ENCODE results near the gene SLC45A2.
"Not testable (repeated sequence)": the region's sequence is repeated elsewhere in the genome, so short reads cannot be mapped to it uniquely, and the experiment has no call there.

Gene SLC45A2, protein sequence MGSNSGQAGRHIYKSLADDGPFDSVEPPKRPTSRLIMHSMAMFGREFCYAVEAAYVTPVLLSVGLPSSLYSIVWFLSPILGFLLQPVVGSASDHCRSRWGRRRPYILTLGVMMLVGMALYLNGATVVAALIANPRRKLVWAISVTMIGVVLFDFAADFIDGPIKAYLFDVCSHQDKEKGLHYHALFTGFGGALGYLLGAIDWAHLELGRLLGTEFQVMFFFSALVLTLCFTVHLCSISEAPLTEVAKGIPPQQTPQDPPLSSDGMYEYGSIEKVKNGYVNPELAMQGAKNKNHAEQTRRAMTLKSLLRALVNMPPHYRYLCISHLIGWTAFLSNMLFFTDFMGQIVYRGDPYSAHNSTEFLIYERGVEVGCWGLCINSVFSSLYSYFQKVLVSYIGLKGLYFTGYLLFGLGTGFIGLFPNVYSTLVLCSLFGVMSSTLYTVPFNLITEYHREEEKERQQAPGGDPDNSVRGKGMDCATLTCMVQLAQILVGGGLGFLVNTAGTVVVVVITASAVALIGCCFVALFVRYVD

DNA sequence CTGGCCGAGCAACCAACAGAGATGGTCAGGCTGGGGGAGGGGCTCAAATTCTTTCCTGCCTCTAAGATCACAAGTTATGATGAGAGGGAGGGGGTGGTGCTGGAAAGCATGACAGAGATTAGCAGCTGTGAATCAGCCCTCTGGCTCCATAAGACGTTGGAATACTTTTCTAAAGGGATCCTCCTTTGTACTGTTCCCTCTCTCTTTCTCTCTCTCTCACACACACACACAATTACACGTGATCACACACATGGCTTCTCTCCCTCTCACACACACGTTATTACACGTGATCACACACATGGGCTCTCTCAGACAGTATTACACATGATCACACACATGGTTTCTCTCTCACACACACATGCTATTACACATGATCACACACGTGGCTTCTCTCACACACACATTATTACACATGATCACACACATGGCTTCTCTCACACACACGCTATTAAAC lies at the start of gene SLC45A2:
SLC45A2 (minus strand) TSS at position 23 of the 454 bp plus-strand sequence. CDS start 110 bp downstream, outside the sequence.
- Histone ChIP-seq H3K4me2 (ENCODE audit: insufficient read depth, low read length) (no peak within 1 kb of the TSS), H3K9ac (ENCODE audit: low read depth, low read length) (no peak within 1 kb of the TSS), H3K4me3 (ENCODE audit: low read depth in 1 of 2, low read length in 2 of 2) (no peak within 1 kb of the TSS), H2AFZ (ENCODE audit: low read depth, low read length) (no peak within 1 kb of the TSS), H4K20me1 (ENCODE audit: insufficient read depth, low read length) (no peaks in the 10 kb centered on the region), H3K27me3 (ENCODE audit: insufficient read depth, low read length, poor library complexity) (no peaks in the 10 kb centered on the region), H3K79me2 (ENCODE audit: insufficient read depth, low read length) (no peaks in the 10 kb centered on the region), H3K27ac (ENCODE audit: low read length) (no peak within 1 kb of the TSS), H3K4me1 (ENCODE audit: insufficient read depth, low read length) (no peaks in the 10 kb centered on the region), H3K36me3 (ENCODE audit: insufficient read depth, low read length) (peaks cover 23% of the 10 kb centered on the region), H3K9me3 (ENCODE audit: insufficient read depth, low read length, severe bottlenecking) (peaks cover 8% of the 10 kb centered on the region)
- ATAC-seq (ENCODE audit: insufficient read depth, low read depth) (no peak), DNase-seq (no peak)
- no peak for TF ChIP-seq EZH2 (IDR thresholded peaks at IDR 0.05; ENCODE audit: borderline replicate concordance, low read depth, low read length, severe bottlenecking)
- TF ChIP-seq, protein P1, sequence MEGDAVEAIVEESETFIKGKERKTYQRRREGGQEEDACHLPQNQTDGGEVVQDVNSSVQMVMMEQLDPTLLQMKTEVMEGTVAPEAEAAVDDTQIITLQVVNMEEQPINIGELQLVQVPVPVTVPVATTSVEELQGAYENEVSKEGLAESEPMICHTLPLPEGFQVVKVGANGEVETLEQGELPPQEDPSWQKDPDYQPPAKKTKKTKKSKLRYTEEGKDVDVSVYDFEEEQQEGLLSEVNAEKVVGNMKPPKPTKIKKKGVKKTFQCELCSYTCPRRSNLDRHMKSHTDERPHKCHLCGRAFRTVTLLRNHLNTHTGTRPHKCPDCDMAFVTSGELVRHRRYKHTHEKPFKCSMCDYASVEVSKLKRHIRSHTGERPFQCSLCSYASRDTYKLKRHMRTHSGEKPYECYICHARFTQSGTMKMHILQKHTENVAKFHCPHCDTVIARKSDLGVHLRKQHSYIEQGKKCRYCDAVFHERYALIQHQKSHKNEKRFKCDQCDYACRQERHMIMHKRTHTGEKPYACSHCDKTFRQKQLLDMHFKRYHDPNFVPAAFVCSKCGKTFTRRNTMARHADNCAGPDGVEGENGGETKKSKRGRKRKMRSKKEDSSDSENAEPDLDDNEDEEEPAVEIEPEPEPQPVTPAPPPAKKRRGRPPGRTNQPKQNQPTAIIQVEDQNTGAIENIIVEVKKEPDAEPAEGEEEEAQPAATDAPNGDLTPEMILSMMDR (IDR thresholded peaks at IDR 0.05; ENCODE audit: borderline replicate concordance, extremely low read depth, low read length, poor library complexity, severe bottlenecking): no peak

DNA sequence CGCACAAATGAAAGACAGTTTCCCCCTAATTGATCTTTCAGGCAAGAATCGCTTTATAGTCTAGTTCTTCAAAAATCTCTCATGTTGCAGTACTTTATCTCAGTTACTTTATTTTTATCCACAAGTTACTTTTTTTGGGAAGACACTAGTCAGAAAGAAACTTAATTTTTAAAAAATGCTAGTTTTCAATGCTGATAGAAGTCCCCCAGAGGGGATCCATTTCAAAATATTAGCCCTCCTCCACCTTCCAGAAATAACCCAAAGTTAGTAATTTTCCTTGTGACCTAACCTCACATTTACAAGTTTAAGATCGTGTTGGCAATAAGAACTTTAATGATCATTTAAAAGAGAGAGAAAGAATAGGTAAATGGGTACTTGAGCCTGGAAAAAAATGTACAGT lies 47.5 kb upstream of the SLC45A2 start:
- H3K9ac ChIP-seq (ENCODE audit: low read depth, low read length): no peak overlapping the region
- no peak for TF ChIP-seq EZH2 (IDR thresholded peaks at IDR 0.05; ENCODE audit: borderline replicate concordance, low read depth, low read length, severe bottlenecking)
- TF ChIP-seq, protein P1 (IDR thresholded peaks at IDR 0.05; ENCODE audit: borderline replicate concordance, extremely low read depth, low read length, poor library complexity, severe bottlenecking): no peak
- no peak overlapping the region for H2AFZ ChIP-seq (ENCODE audit: low read depth, low read length)
- no peaks in the 10 kb centered on the region for H3K4me1 ChIP-seq (ENCODE audit: insufficient read depth, low read length)
- ATAC-seq (ENCODE audit: insufficient read depth, low read depth) (no peak), DNase-seq (no peak)
- no peaks in the 10 kb centered on the region for H3K27me3 ChIP-seq (ENCODE audit: insufficient read depth, low read length, poor library complexity)
- no peaks in the 10 kb centered on the region for H3K9me3 ChIP-seq (ENCODE audit: insufficient read depth, low read length, severe bottlenecking)
- H3K4me2 ChIP-seq (ENCODE audit: insufficient read depth, low read length): no peak overlapping the region
- no peaks in the 10 kb centered on the region for H3K79me2 ChIP-seq (ENCODE audit: insufficient read depth, low read length)
- no peak overlapping the region for H3K27ac ChIP-seq (ENCODE audit: low read length)
- no peak overlapping the region for H3K4me3 ChIP-seq (ENCODE audit: low read depth in 1 of 2, low read length in 2 of 2)
- peaks cover 3% of the 10 kb centered on the region; the same call in 1 of the 2 replicates for H3K36me3 ChIP-seq (ENCODE audit: insufficient read depth, low read length)
- H4K20me1 ChIP-seq (ENCODE audit: insufficient read depth, low read length): no peaks in the 10 kb centered on the region

DNA sequence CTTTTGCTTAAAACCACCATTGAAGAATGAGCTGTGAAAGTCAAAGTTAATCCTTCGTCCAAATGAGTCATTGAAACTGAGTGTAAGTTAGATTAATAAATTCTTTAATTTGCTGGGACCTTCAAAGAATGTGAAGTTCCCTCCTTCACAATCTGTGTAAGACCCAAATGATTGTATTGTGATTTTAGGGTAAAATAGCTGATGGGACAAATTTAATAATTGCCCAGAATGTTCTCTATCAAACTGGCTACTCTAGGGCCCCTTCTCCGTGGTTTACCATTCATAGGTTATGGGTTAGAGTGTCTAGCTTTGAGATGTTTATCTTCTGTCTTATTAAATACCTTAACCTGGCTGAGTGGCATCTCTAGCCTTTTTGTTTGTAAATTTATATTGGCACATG lies 46.6 kb upstream of the SLC45A2 start:
- H3K9ac ChIP-seq (ENCODE audit: low read depth, low read length): no peak overlapping the region
- no peaks in the 10 kb centered on the region for H4K20me1 ChIP-seq (ENCODE audit: insufficient read depth, low read length)
- peaks cover 3% of the 10 kb centered on the region; the same call in 1 of the 2 replicates for H3K36me3 ChIP-seq (ENCODE audit: insufficient read depth, low read length)
- H3K27ac ChIP-seq (ENCODE audit: low read length): no peak overlapping the region
- no peak overlapping the region for H2AFZ ChIP-seq (ENCODE audit: low read depth, low read length)
- TF ChIP-seq EZH2 (IDR thresholded peaks at IDR 0.05; ENCODE audit: borderline replicate concordance, low read depth, low read length, severe bottlenecking): no peak
- no peak for ATAC-seq (ENCODE audit: insufficient read depth, low read depth)
- H3K27me3 ChIP-seq (ENCODE audit: insufficient read depth, low read length, poor library complexity): no peaks in the 10 kb centered on the region
- no peaks in the 10 kb centered on the region for H3K9me3 ChIP-seq (ENCODE audit: insufficient read depth, low read length, severe bottlenecking)
- H3K4me1 ChIP-seq (ENCODE audit: insufficient read depth, low read length): no peaks in the 10 kb centered on the region
- H3K79me2 ChIP-seq (ENCODE audit: insufficient read depth, low read length): no peaks in the 10 kb centered on the region
- H3K4me3 ChIP-seq (ENCODE audit: low read depth in 1 of 2, low read length in 2 of 2): no peak overlapping the region
- DNase-seq: no peak
- H3K4me2 ChIP-seq (ENCODE audit: insufficient read depth, low read length): no peak overlapping the region

DNA sequence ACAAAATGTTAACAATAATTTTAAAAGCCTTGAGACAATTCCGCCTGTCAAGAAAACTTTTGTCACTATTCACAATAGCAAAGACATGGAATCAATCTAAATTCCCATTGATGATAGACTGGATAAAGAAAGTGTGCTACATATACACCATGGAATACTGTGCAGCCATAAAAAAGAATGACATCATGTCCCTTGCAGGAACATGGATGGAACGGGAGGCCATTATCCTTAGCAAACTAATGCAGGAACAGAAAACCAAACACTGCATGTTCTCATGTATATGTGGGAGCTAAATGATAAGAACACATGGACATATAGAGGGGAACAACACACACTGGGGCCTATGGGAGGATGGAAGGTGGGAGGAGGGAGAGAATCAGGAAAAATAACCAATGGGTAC lies 46.1 kb upstream of the SLC45A2 start:
- H3K9ac ChIP-seq (ENCODE audit: low read depth, low read length); DNase-seq; H3K27ac ChIP-seq (ENCODE audit: low read length); H3K27me3 ChIP-seq (ENCODE audit: insufficient read depth, low read length, poor library complexity); H3K79me2 ChIP-seq (ENCODE audit: insufficient read depth, low read length); H3K4me2 ChIP-seq (ENCODE audit: insufficient read depth, low read length); H3K36me3 ChIP-seq (ENCODE audit: insufficient read depth, low read length); ATAC-seq (ENCODE audit: insufficient read depth, low read depth); H3K4me3 ChIP-seq (ENCODE audit: low read depth in 1 of 2, low read length in 2 of 2); H3K4me1 ChIP-seq (ENCODE audit: insufficient read depth, low read length); H2AFZ ChIP-seq (ENCODE audit: low read depth, low read length); H4K20me1 ChIP-seq (ENCODE audit: insufficient read depth, low read length); H3K9me3 ChIP-seq (ENCODE audit: insufficient read depth, low read length, severe bottlenecking): not testable (repeated sequence)

Data from DND-41 (cell line).